Measurements from ENCODE around the gene GMDS. TPM values are rescaled to one million over a fixed set of nuclear protein-coding genes. Genes with fewer than 3 reads are reported as not detected.

Gene GMDS
- total RNA-seq, 2 donors from 2014 or later, result 25.4 to 29.5 TPM

GRCh38 chr6:1906609-1907008 lies 338.8 kb downstream of the GMDS start:
- no peaks in the 10 kb centered on the region for H3K36me3 ChIP-seq (ENCODE audit: control insufficient read depth, insufficient read depth, low read length)
- H3K4me3 ChIP-seq (ENCODE audit: low read length), result no peak overlapping the region
- DNase-seq, result peak; percentile 59
- Mint-ChIP-seq H3K36me3 (ENCODE audit: low read depth) (no peaks in the 10 kb centered on the region), H3K9me3 (no peaks in the 10 kb centered on the region), H3K4me3 (no peak overlapping the region), H3K27ac (no peak overlapping the region), H3K4me1 (peaks cover 27% of the 10 kb centered on the region), H3K27me3 (ENCODE audit: insufficient read depth) (no peaks in the 10 kb centered on the region)
- WGBS, 2 experiments (ENCODE audit: insufficient coverage in 1 of 2, insufficient read length in 1 of 2), result 84 to 86% methylated on average over 6 of the region's 6 CpGs
- no peaks in the 10 kb centered on the region for H3K27me3 ChIP-seq (ENCODE audit: control insufficient read depth, insufficient read depth, low read length, poor library complexity, severe bottlenecking)
- no peaks in the 10 kb centered on the region for H3K4me1 ChIP-seq (ENCODE audit: control insufficient read depth, insufficient read depth, low read length)
- TF ChIP-seq, protein P1, sequence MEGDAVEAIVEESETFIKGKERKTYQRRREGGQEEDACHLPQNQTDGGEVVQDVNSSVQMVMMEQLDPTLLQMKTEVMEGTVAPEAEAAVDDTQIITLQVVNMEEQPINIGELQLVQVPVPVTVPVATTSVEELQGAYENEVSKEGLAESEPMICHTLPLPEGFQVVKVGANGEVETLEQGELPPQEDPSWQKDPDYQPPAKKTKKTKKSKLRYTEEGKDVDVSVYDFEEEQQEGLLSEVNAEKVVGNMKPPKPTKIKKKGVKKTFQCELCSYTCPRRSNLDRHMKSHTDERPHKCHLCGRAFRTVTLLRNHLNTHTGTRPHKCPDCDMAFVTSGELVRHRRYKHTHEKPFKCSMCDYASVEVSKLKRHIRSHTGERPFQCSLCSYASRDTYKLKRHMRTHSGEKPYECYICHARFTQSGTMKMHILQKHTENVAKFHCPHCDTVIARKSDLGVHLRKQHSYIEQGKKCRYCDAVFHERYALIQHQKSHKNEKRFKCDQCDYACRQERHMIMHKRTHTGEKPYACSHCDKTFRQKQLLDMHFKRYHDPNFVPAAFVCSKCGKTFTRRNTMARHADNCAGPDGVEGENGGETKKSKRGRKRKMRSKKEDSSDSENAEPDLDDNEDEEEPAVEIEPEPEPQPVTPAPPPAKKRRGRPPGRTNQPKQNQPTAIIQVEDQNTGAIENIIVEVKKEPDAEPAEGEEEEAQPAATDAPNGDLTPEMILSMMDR (conservative IDR thresholded peaks at IDR 0.05), result no peak
- no peak overlapping the region for H3K27ac ChIP-seq (ENCODE audit: low read depth, low read length)
- no peak overlapping the region for H3K9ac ChIP-seq (ENCODE audit: extremely low read depth, low read length, poor library complexity, severe bottlenecking)
- no peaks in the 10 kb centered on the region for H3K9me3 ChIP-seq (ENCODE audit: control insufficient read depth, low read length)

GRCh38 chr6:1906014-1906413 lies 339.4 kb downstream of the GMDS start:
- 94% methylated on average over 1 of the region's 1 CpG; no CpG with 5 or more reads in 1 of the 2 experiments for WGBS, 2 experiments (ENCODE audit: insufficient coverage in 1 of 2, insufficient read length in 1 of 2)
- Histone ChIP-seq H3K4me1 (ENCODE audit: control insufficient read depth, insufficient read depth, low read length) (no peaks in the 10 kb centered on the region), H3K27ac (ENCODE audit: low read depth, low read length) (no peak overlapping the region), H3K27me3 (ENCODE audit: control insufficient read depth, insufficient read depth, low read length, poor library complexity, severe bottlenecking) (no peaks in the 10 kb centered on the region), H3K36me3 (ENCODE audit: control insufficient read depth, insufficient read depth, low read length) (no peaks in the 10 kb centered on the region), H3K9me3 (ENCODE audit: control insufficient read depth, low read length) (no peaks in the 10 kb centered on the region), H3K9ac (ENCODE audit: extremely low read depth, low read length, poor library complexity, severe bottlenecking) (no peak overlapping the region), H3K4me3 (ENCODE audit: low read length) (no peak overlapping the region)
- Mint-ChIP-seq H3K9me3 (no peaks in the 10 kb centered on the region), H3K36me3 (ENCODE audit: low read depth) (no peaks in the 10 kb centered on the region), H3K4me3 (no peak overlapping the region), H3K27me3 (ENCODE audit: insufficient read depth) (no peaks in the 10 kb centered on the region), H3K4me1 (peaks cover 27% of the 10 kb centered on the region), H3K27ac (no peak overlapping the region)
- TF ChIP-seq, protein P1 (conservative IDR thresholded peaks at IDR 0.05), result no peak
- no peak for DNase-seq

GRCh38 chr6:1904898-1905297 lies 340.5 kb downstream of the GMDS start:
- no peak overlapping the region for H3K27ac Mint-ChIP-seq
- Histone ChIP-seq H3K36me3 (ENCODE audit: control insufficient read depth, insufficient read depth, low read length) (no peaks in the 10 kb centered on the region), H3K4me3 (ENCODE audit: low read length) (no peak overlapping the region), H3K27ac (ENCODE audit: low read depth, low read length) (no peak overlapping the region), H3K27me3 (ENCODE audit: control insufficient read depth, insufficient read depth, low read length, poor library complexity, severe bottlenecking) (no peaks in the 10 kb centered on the region), H3K9me3 (ENCODE audit: control insufficient read depth, low read length) (no peaks in the 10 kb centered on the region), H3K4me1 (ENCODE audit: control insufficient read depth, insufficient read depth, low read length) (no peaks in the 10 kb centered on the region), H3K9ac (ENCODE audit: extremely low read depth, low read length, poor library complexity, severe bottlenecking) (no peak overlapping the region)
- WGBS, 2 experiments (ENCODE audit: insufficient coverage in 1 of 2, insufficient read length in 1 of 2), result 90 to 93% methylated on average over 3 to 6 of the region's 6 CpGs
- TF ChIP-seq, protein P1 (conservative IDR thresholded peaks at IDR 0.05), result no peak
- no peaks in the 10 kb centered on the region for H3K9me3 Mint-ChIP-seq
- no peak for DNase-seq
- peaks cover 27% of the 10 kb centered on the region for H3K4me1 Mint-ChIP-seq
- H3K4me3 Mint-ChIP-seq, result no peak overlapping the region
- no peaks in the 10 kb centered on the region for H3K36me3 Mint-ChIP-seq (ENCODE audit: low read depth)
- no peaks in the 10 kb centered on the region for H3K27me3 Mint-ChIP-seq (ENCODE audit: insufficient read depth)

Measured in endodermal cell (in vitro differentiated cells).